WERI-Rb-1 (cell line): ENCODE data around the gene SESN3.

Experiments used
- DNase-seq: peaks from one replicate; pipeline ENCODE4 v3.0.0-alpha.2; 2020
- H3K27ac ChIP-seq: fragments of 250-450 bp; sonication (Bioruptor Pico); 2 replicates; pipeline ENCODE4 v1.5.1; 2020; ENCODE audit warnings: mild to moderate bottlenecking, moderate library complexity
- H3K27me3 ChIP-seq: fragments of 250-450 bp; sonication (Bioruptor Pico); 2 replicates; pipeline ENCODE4 v1.5.1; 2021; ENCODE audit warnings: mild to moderate bottlenecking, low read depth, moderate library complexity; ENCODE audit not compliant: insufficient read depth, severe bottlenecking
- H3K36me3 ChIP-seq: fragments of 250-450 bp; sonication (Bioruptor Pico); 2 replicates; pipeline ENCODE4 v1.5.1; 2020; ENCODE audit warnings: mild to moderate bottlenecking, moderate library complexity
- H3K4me3 ChIP-seq: 2 replicates; pipeline ENCODE4 v1.5.1; 2011; ENCODE audit warnings: low read depth, mild to moderate bottlenecking, control low read depth, low read length
- H3K9me3 ChIP-seq: fragments of 250-450 bp; sonication (Bioruptor Pico); 2 replicates; pipeline ENCODE4 v1.5.1; 2021; ENCODE audit warnings: mild to moderate bottlenecking, moderate library complexity; ENCODE audit not compliant: severe bottlenecking
- TF ChIP-seq, protein P1 (sequence below): IDR thresholded peaks from 2 replicates; pipeline ENCODE4 v1.5.1; 2011; ENCODE audit warnings: low read depth, mild to moderate bottlenecking, control low read depth, inconsistent platforms, low read length

SESN3 gene

DNA sequence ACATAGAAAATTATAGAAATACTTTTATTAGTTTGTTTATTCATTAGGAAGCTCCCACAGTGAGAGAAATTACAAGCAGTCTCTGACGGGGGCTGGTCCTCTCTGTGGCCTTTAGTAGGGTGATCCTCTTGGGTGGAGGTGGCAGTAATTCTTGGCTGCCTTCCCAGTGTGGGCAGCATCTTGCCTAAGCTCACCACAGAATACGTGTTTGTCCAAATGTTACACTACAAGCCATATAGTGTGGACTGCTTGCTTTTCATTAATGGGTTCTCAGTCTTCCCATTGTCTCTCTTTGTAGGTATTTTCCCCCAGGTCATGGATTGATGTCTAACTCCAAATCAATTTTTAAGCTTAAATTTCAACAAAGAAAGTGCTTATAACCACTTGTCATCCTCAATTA lies 98.0 kb downstream of the SESN3 start:
- H3K36me3 ChIP-seq, result no peaks in the 10 kb centered on the region
- no peak overlapping the region for H3K4me3 ChIP-seq
- H3K27ac ChIP-seq, result no peak overlapping the region
- H3K27me3 ChIP-seq, result no peaks in the 10 kb centered on the region
- TF ChIP-seq, protein P1, sequence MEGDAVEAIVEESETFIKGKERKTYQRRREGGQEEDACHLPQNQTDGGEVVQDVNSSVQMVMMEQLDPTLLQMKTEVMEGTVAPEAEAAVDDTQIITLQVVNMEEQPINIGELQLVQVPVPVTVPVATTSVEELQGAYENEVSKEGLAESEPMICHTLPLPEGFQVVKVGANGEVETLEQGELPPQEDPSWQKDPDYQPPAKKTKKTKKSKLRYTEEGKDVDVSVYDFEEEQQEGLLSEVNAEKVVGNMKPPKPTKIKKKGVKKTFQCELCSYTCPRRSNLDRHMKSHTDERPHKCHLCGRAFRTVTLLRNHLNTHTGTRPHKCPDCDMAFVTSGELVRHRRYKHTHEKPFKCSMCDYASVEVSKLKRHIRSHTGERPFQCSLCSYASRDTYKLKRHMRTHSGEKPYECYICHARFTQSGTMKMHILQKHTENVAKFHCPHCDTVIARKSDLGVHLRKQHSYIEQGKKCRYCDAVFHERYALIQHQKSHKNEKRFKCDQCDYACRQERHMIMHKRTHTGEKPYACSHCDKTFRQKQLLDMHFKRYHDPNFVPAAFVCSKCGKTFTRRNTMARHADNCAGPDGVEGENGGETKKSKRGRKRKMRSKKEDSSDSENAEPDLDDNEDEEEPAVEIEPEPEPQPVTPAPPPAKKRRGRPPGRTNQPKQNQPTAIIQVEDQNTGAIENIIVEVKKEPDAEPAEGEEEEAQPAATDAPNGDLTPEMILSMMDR, result no peak
- DNase-seq, result no peak
- no peaks in the 10 kb centered on the region for H3K9me3 ChIP-seq

DNA sequence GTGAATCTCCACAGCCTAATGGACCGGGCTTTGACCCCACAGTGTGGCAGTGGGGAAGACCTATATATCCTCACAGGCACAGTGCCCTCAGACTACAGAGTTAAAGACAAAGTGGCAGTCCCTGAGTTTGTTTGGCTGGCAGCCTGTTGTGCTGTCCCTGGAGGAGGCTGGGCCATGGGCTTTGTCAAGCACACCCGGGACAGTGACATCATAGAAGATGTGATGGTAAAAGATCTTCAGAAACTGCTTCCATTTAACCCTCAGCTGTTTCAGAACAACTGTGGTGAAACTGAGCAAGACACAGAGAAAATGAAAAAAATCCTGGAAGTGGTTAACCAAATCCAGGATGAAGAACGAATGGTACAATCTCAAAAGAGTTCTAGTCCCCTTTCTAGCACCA lies 102.4 kb downstream of the SESN3 start:
- H3K4me3 ChIP-seq, result no peak overlapping the region
- H3K9me3 ChIP-seq, result no peaks in the 10 kb centered on the region
- H3K27me3 ChIP-seq, result no peaks in the 10 kb centered on the region
- TF ChIP-seq, protein P1, result no peak
- DNase-seq, result no peak
- H3K36me3 ChIP-seq, result no peaks in the 10 kb centered on the region
- no peak overlapping the region for H3K27ac ChIP-seq

DNA sequence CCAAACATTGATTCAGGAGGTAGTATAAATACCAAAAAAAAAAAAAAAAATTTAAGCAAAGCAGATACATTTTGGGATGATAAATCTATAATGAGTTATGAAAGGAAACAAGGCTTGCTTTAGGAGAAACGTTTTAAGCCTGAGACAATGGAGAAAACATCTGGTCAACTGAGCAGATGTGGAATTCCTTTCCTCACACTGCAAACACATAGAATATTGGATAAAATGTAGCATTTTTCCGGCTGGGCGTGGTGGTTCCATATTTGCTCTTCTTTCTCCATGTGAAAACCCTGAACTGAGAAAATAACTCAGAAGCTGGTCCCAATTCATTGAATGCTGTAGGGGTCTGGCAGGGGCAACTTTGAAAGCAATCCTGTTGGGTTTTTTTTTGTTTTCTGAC lies 107.4 kb downstream of the SESN3 start:
- H3K36me3 ChIP-seq, result no peaks in the 10 kb centered on the region
- no peak for DNase-seq
- no peaks in the 10 kb centered on the region for H3K27me3 ChIP-seq
- no peaks in the 10 kb centered on the region for H3K9me3 ChIP-seq
- H3K4me3 ChIP-seq, result no peak overlapping the region
- TF ChIP-seq, protein P1, result no peak
- H3K27ac ChIP-seq, result no peak overlapping the region

DNA sequence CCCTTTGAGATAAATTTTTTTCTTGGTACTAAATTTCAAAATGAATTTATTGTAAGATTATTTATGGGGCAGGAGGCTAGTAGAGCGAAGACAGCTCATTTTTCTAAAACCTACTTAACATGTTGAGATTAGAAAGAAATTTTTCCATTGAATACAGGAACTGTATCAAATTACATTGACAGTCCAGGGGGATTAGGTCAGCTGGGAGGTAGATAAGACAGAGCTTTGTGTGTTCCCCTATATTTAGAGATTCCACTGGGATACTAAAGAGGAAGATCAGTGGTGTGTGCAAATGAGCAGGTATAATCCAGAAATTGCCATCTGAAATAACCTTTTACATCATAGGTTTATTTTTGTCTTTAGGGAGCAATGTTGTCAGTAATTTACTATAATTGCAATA lies 109.3 kb downstream of the SESN3 start:
- H3K9me3 ChIP-seq, result no peaks in the 10 kb centered on the region

DNA sequence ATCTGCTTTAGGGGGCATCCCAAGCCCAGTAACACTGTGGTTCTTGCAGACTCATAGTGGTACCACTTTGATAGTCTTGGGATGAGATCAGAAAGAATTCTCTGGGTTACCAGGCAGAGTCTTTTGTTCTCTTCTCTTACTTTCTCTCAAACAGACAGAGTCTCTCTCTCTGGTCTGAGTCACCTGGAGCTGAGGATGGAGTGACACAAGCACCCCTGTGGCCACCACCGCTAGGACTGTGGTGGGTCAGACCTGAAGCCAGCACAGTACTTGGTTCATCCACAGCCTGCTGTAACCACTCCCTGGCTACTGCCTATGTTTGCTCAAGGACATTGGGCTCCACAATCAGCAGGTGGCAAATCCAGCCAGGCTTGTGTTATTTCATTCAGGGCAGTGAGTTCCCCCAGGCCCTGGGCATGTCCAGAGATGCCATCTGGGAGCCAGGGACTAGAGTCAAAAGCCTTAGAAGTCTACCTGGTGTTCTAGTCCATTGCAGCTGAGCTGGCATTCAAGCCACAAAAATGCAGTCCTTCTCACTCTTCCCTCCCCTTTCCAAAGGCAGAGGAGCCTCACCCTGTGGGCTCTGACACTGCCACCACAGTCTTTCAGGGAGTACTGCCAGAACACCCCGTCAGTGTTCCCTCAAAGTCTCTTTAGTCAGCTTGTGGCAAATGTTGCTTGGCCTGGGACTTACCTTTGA lies 111.5 kb downstream of the SESN3 start:
- H3K27ac ChIP-seq, result no peak overlapping the region
- TF ChIP-seq, protein P1, result no peak

More for the DNA sequence above, 109.3 kb downstream of the SESN3 start:
- Histone ChIP-seq H3K36me3 (no peaks in the 10 kb centered on the region), H3K27me3 (no peaks in the 10 kb centered on the region), H3K27ac (no peak overlapping the region), H3K4me3 (no peak overlapping the region)
- DNase-seq, result peak; percentile 18
- TF ChIP-seq, protein P1, result no peak

DNA sequence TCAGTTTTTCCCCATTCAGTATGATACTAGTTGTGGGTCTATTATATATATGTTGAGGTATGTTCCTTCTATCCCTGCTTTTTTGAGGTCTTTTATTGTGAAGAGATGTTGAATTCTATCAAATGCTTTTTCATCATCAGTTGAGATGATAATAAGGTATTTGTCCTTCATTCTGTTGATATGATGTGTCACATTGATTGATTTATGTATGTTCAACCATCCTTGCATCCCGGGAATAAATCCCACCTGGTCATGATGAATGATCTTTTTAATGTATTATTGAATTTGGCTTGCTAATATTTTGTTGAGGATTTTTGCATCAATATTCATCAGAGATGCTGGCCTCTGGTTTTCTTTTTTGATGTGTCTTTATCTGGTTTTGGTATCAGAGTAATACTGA lies 115.4 kb downstream of the SESN3 start:
- Histone ChIP-seq H3K27me3 (no peaks in the 10 kb centered on the region), H3K36me3 (no peaks in the 10 kb centered on the region), H3K27ac (no peak overlapping the region), H3K9me3 (no peaks in the 10 kb centered on the region), H3K4me3 (no peak overlapping the region)
- DNase-seq, result no peak
- TF ChIP-seq, protein P1, result no peak

More for the DNA sequence above, 111.5 kb downstream of the SESN3 start:
- H3K4me3 ChIP-seq, result no peak overlapping the region
- H3K9me3 ChIP-seq, result no peaks in the 10 kb centered on the region
- no peaks in the 10 kb centered on the region for H3K36me3 ChIP-seq
- H3K27me3 ChIP-seq, result no peaks in the 10 kb centered on the region
- no peak for DNase-seq
